HFFc6 (cell line): Measurements from ENCODE around the gene DUSP8. TPM values are rescaled to one million over a fixed set of nuclear protein-coding genes. Genes with fewer than 3 reads are reported as not detected.
A peak's percentile ranks its signal among the peaks of the same experiment; 100 is the strongest.

Source experiments
- DNase-seq: peaks from one replicate; pipeline ENCODE4 v3.0.0-alpha.2; 2018
- H3K27ac Mint-ChIP-seq: 2 replicates; pipeline ENCODE4 v1.8.0; 2020; ENCODE audit warnings: mild to moderate bottlenecking, mixed read lengths
- H3K27me3 Mint-ChIP-seq: 2 replicates; pipeline ENCODE4 v1.8.0; 2021; ENCODE audit warnings: mild to moderate bottlenecking, moderate library complexity, mixed read lengths; ENCODE audit not compliant: insufficient read depth
- H3K36me3 Mint-ChIP-seq: 2 replicates; pipeline ENCODE4 v1.8.0; 2021; ENCODE audit warnings: low read depth, mixed read lengths
- H3K4me1 Mint-ChIP-seq: 2 replicates; pipeline ENCODE4 v1.8.0; 2020; ENCODE audit warnings: low read depth, mixed read lengths
- H3K4me3 Mint-ChIP-seq: 2 replicates; pipeline ENCODE4 v1.8.0; 2020; ENCODE audit warnings: mild to moderate bottlenecking, moderate library complexity, mixed read lengths
- H3K9me3 Mint-ChIP-seq: 2 replicates; pipeline ENCODE4 v1.8.0; 2020; ENCODE audit warnings: mild to moderate bottlenecking, mixed read lengths
- CTCF ChIP-seq: fragments of 200-600 bp; sonication (generic); IDR thresholded peaks from 2 replicates; pipeline ENCODE4 v1.5.0; 2021; ENCODE audit warnings: antibody characterized with exemption, mild to moderate bottlenecking
- total RNA-seq, 6 experiments: library from RNA; stranded (reverse); fragmentation: NEBNext Ultra II Directional; extraction: Animal tissue kit (Norgen Biotek cat#: 25700); gene quantifications; 2 replicates in 1 of 6; 3 replicates in 5 of 6; pipeline ENCODE4 v1.2.3, GENCODE V29; 2021

Gene DUSP8
- total RNA-seq, 6 experiments from 2014 or later, result 0.38 to 1.6 (median 0.81) TPM

GRCh38 chr11:1567052-1567720, 4.9 kb downstream of the DUSP8 start:
- no peak overlapping the region for H3K27ac Mint-ChIP-seq
- TF ChIP-seq CTCF, result no peak
- no peak overlapping the region for H3K4me3 Mint-ChIP-seq

GRCh38 chr11:1566381-1567051, 5.6 kb downstream of the DUSP8 start:
- H3K27ac Mint-ChIP-seq, result no peak overlapping the region
- H3K27me3 Mint-ChIP-seq, result peaks cover 5% of the 10 kb centered on the region
- peak; percentile 29; the same call in 1 of the 2 replicates for TF ChIP-seq CTCF
- no peak for DNase-seq
- no peak overlapping the region for H3K4me3 Mint-ChIP-seq
- no peaks in the 10 kb centered on the region for H3K36me3 Mint-ChIP-seq
- no peaks in the 10 kb centered on the region for H3K9me3 Mint-ChIP-seq
- no peaks in the 10 kb centered on the region for H3K4me1 Mint-ChIP-seq

More at GRCh38 chr11:1567052-1567720, 4.9 kb downstream of the DUSP8 start:
- DNase-seq, result no peak
- no peaks in the 10 kb centered on the region for H3K36me3 Mint-ChIP-seq
- H3K27me3 Mint-ChIP-seq, result peaks cover 5% of the 10 kb centered on the region
- no peaks in the 10 kb centered on the region for H3K4me1 Mint-ChIP-seq
- H3K9me3 Mint-ChIP-seq, result no peaks in the 10 kb centered on the region

- no peak overlapping the region for H3K27ac Mint-ChIP-seq
- H3K4me1 Mint-ChIP-seq, result no peaks in the 10 kb centered on the region
- H3K4me3 Mint-ChIP-seq, result no peak overlapping the region
- DNase-seq, result no peak
- TF ChIP-seq CTCF, result no peak
- H3K27me3 Mint-ChIP-seq, result peaks cover 5% of the 10 kb centered on the region
- no peaks in the 10 kb centered on the region for H3K9me3 Mint-ChIP-seq
- no peaks in the 10 kb centered on the region for H3K36me3 Mint-ChIP-seq
Observed at GRCh38 chr11:1565904-1566247, 6.2 kb downstream of the DUSP8 start.

- no peak for DNase-seq
- no peak overlapping the region for H3K4me3 Mint-ChIP-seq
- H3K27me3 Mint-ChIP-seq, result peaks cover 5% of the 10 kb centered on the region
- H3K9me3 Mint-ChIP-seq, result no peaks in the 10 kb centered on the region
- no peak overlapping the region for H3K27ac Mint-ChIP-seq
- no peaks in the 10 kb centered on the region for H3K4me1 Mint-ChIP-seq
- TF ChIP-seq CTCF, result no peak
- no peaks in the 10 kb centered on the region for H3K36me3 Mint-ChIP-seq
Observed at GRCh38 chr11:1565173-1565903, 6.7 kb downstream of the DUSP8 start.

- Mint-ChIP-seq H3K27me3 (peaks cover 5% of the 10 kb centered on the region), H3K27ac (no peak overlapping the region), H3K4me3 (no peak overlapping the region), H3K4me1 (no peaks in the 10 kb centered on the region), H3K9me3 (no peaks in the 10 kb centered on the region), H3K36me3 (no peaks in the 10 kb centered on the region)
- TF ChIP-seq CTCF, result no peak
- peak; percentile 17 for DNase-seq
Observed at GRCh38 chr11:1564535-1565172, 7.4 kb downstream of the DUSP8 start.
